Inferior parietal cortex (tissue), 1 donor: ENCODE data around the gene WWOX.

Experiments used
- DNase-seq: peaks from one replicate; pipeline ENCODE4 v3.0.0-alpha.2; 2016; ENCODE audit errors: extremely low spot score

WWOX gene

DNA sequence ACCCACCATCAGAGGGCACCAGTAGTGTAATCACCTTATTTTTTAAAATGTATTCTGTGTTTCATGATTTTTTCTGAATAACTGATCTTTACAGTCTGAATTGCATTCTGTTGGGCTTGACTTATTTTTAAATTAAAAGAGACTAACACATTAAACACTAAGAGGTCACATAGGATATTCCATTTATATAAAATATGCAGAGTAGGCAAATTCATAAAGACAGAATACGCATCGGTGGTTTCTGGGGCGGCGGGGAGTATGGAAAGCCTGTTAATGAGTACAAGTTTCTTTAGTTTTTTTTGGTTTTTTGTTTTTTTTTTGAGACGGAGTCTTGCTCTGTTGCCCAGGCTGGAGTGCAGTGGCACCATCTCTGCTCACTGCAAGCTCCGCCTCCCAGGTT lies 366.3 kb downstream of the WWOX start:
- no peak for DNase-seq

DNA sequence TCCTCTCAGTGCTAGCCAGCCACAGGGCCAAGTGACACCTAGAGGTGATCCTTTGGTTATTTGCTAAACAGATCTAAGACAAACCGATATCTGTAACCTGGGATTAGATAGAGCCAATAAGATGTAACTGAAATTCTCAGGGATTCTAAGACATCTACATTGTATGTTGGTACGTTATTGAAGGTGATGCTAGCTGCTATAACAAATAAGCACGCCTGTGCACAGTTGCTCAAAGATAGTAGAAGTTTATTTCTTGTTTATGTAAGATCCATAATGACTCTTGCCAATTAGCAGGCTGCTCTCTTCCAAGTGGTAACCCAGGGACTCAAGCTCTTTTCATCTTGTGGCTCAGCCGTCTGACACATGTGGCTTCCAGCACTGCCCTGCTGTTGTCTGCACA lies 370.3 kb downstream of the WWOX start:
- DNase-seq, result no peak

DNA sequence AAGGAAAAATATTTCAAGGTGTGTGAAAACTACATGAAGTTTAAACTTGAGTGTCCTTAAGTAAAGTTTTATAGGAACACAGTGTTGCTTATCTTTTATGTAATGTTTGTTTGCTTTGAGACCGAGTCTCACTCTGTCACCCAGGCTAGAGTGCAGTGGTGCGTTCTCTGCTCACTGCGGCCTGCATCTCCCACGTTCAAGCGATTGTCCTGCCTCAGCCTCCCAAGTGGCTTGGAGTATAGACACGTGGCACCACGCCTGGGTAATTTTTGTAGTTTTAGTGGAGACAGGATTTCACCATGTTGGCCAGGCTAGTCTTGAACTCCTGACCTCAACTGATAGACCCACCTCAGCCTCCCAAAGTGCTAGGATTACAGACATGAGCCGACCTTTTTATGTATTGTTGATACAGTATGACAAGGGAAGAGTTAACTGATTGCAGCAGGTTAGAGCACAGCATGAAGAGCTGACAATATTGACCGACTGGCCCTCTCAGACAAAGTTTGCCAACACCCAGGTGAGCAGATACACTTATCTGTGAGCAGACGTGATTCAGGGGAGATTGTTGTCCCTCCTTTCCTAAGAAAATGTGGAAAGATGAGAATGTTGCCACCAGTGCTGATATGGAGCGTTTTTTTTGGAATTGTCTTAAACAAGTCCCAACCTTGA lies 373.7 kb downstream of the WWOX start:
- DNase-seq, result no peak

DNA sequence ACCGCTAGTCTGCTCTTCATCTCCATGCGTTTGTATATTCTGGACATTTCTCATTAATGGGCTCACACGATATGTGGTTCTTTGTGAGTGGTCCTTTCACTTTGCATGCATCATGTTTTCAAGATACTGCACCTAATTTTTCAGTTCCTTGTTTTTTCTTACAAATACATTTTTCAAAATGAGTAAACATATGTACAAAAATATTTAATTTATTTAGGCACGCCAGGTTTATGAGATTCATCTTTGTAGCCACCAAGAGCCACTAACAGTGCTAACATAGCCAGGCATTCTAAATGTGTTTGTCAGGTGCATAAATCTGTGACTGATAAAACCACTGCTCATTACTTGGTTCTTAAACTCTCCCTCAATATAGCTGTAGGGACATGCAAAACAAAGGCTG lies 375.3 kb downstream of the WWOX start:
- DNase-seq, result no peak

DNA sequence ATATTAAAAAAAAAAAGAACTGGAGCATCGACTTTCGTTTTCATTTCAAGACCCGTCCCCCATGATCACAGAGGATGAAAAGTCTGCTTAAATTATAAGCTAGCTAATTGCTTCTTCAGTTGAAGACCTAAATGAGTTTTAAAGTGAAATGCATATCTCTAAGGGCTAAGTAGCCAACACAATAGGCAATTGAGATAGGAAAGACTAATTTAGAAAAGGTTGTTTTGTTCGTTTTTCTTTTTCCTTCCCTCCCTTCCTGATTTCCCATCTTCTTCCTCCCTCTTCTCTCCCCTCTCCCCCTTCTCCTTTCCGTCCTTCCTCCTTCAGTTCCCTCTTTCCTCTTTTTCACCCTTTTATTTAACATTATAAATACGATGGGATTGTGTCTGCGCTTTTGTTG lies 377.2 kb downstream of the WWOX start:
- DNase-seq, result no peak

DNA sequence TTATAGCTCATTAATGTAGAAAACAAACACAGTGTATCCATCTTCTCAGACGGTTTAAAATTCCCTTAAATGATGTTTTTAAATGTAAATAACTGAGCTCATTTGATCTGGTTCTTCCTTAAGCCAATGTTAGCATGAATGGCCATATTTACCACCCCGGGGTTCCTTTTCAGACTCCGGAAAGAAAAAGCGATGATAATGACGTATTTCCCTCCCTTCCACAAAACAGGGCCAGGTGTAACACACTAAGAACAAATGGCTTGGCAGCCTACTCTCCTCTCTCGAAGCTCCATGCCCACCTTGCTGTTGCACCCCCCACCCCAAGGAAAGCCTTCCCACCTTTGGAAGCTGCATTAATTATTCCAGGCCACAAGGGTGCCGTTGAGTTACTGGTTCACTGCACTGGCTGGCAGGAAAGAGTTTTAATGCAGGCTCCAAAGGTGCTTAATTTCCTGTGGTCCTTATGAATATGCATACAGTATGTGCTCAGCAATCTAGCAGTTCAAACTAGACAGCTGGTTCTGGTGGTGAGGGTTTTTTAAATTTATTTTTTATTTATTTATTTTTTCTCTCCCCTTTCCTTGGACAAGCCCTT lies 378.9 kb downstream of the WWOX start:
- DNase-seq, result no peak

DNA sequence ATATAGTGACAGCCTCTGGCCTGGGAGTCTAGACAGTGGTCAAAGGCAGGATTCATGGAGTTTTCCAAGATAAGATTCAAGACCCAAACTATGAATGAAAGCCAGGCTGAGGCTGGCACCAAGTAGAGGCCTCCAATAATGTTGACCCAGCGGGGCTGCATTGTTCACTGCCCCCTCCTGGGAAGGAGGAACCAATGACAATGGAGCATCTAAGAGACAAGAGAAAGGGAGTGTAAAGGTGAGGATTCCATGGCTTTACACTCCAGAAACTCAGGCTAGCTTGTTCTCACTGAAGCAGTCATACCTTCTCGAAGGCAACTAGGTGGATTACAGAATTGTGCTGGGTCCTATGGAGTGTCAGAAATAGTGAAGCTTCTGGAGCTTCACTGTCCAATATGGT lies 380.3 kb downstream of the WWOX start:
- no peak for DNase-seq

DNA sequence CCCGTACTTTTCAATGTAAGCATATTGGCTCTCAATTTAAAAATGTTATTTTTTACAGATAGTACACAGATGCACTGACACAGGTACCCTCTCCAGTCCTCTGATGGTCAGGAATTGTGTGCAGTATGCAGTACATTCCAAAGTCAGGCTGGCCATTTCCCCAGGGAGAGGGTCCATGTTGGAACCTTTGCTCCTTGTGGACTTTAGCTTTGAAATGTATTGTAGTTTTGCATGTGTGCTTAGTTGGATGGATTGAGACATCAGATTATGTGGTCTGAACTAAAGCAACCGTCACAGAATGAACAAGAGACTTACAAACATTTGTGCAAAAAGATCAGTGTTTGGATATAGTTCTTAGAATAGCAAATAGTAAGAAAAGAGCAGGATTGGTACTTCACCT lies 381.1 kb downstream of the WWOX start:
- no peak for DNase-seq

DNA sequence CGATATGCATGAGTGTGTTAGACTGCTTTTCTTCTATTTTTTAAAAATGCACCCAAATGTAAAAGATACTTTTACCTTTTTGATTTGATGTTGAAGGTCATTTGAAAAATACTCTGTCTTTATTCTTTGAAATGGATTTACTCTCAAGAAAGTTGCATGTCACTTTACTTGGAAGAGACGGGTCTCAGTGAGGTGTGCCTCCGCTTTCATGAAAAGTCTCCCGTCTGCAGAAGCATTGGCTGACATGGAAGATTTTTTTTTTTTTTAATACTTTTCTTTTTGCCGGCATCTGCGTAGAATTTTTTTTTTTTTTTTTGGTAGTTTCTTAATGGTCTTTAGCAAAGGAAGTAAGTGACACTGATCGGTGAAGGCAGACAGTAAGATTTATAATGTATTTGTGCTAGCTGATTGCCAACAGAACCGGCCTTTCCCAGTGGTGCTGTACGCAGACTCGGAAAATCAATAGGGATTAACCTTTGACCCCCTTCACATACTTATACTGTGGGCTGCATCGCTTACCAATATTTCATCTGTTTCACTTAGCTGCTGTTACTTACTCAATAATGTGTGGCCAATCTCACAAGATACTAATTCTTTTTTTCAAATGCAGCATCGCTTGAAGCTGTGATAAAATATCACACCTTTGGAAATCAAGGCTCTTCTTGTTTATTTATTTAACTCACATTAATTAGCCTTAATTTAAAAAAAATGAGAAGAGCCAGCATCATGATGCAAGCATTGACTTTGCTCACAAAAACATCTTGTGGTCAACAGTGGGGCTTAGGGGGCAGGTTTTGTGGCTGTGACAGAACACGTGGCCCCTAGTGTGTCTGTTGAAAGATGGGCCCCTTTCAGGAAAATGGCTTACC lies 383.9 kb downstream of the WWOX start:
- DNase-seq, result no peak

DNA sequence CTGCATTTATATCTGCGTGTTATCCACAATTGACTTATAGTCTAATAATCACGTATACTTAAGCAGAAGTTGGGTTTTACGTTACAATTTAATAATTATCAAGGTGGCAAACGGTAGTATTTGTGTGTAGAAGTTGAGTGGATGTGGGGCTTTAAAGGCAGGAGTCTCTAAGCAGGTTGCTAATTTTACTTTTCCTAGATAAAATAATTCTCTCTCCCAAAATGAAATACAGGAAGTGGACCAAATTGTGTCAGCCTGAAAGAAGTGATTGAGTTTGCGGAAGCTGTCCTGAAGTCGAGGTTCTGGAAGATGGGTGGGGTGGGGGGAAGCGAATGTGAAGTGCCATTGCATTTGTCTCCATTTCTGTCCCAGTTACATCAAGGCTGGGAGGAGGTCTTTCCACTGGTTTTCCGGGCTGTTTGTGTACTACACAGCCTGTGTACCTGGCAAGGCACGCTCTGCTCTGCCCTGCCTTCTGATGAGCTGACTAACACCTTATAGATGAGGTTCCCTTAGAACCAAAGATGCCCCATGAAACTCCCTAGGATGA lies 385.1 kb downstream of the WWOX start:
- no peak for DNase-seq

DNA sequence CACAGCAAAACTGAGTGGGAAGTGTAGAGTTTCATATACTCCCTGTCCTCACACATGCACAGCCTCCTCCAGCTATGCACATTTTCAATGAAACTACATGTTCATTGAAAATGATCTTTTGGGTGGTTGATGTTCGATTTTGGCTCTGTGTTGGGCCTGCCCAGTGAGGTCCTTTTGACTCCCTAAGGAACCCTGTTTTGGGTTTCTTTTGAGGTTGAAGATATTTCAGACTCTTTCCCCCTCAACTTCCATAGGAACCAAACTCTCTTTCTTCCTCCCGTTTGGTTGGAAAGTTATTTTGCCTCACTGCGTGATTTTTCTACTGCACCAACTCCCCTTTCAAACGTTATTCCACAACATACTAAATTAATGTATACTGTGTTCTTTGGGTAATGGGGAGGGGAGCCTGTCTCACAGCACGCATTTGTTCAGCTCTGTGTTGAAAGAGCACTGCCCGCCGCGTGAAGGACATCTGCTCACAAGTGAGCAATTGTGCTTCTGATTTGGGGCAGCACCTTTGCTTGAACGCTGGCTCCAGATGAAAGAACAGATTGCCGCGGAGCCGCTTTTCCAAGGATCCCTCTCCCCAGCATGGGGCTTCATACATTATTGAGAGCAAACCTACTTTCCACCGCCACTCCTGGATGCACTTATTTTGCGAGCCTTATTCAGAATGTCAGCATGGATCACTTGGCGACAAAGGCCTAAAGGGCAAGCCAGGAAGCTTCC lies 385.9 kb downstream of the WWOX start:
- DNase-seq, result no peak

DNA sequence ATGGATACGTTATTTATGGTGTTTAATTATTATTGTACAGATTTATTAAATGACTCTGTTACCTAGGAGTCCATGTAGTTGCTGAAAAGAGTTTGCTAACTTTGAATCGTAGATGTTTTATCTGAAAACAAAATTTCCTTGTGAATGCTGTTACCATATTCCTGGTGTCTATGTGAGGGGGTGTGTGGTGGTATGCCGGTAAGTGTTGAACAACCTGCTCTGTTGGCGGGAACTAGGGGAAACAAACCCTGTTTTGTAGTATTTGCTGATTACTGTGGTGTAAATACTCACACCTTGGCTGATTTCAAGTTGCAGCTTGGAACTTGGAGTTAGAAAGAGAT lies 386.4 kb downstream of the WWOX start:
- DNase-seq, result no peak

DNA sequence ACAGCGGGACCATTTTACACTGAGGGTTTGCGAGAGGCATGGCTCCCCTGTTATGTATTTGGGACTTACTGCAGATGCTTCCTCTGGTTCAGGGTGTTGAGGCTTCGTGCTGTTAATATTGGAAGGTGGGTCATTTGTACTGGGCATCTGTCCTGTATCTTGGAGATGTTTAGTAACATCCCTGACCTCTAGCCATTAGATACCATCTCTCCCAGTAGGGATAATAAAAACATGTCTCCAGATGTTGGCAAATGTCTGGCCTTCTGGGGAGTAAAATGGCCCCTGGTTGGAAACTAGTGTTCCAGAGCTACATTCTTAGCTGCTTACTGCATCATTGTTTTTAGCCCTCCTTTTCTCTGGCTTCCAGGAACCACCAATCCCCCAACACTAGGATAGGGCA lies 388.0 kb downstream of the WWOX start:
- DNase-seq, result no peak

DNA sequence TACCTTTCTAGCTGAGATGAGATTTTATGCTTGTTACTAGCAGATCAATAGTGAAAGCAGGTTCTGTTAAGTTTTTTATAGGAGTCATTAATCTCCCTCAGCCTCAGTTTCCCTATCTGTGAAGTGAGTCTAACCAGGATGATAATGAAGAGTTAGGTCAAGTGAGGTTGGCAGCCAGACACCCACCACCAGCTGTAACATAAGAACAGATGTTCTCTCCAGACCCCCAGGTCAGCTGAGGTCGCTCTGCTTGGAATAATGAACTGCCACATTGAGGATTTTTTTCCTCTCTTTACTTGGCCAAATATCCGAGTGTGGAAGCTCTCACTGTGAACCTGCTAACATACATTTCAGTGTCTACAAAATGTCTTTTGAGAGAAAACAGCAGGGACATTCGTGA lies 389.6 kb downstream of the WWOX start:
- no peak for DNase-seq

DNA sequence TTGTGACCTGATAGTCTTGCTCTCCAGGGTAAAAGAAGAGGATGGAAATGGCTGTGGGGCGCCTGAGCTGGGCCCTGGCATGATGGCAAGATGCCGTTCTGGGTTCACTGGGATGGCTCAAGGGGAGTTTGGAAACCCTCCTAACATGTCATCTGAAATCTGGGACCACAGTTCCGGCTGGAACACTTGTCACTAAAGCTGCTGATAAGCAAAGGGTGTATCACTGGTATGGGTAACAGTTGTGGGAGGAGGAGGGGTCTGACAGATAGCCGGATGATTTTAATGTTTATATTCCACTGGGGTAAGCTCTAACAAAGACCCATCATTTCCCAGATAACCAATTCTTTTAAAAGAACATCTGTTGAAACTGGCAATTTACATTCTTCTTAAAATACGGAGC lies 390.2 kb downstream of the WWOX start:
- no peak for DNase-seq

DNA sequence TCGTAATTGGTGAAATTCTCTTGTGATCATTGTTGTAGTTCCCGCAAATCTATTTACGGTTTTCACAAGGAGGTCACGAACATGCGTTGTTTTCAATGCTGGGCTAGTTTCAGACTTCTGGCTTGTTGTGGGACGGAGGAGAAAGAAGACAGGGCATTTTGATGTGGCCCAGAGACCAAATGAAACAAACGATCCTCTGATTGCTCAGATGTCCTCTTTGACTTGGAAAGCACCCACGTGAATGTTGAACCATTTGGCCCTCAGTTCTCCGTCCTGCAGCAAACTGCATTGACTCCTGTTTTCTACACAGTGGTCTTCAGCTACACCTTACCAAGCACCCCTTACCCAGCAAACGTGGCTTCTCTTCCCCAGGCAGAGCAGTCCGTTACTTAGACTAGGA lies 391.0 kb downstream of the WWOX start:
- DNase-seq, result peak; percentile 25

DNA sequence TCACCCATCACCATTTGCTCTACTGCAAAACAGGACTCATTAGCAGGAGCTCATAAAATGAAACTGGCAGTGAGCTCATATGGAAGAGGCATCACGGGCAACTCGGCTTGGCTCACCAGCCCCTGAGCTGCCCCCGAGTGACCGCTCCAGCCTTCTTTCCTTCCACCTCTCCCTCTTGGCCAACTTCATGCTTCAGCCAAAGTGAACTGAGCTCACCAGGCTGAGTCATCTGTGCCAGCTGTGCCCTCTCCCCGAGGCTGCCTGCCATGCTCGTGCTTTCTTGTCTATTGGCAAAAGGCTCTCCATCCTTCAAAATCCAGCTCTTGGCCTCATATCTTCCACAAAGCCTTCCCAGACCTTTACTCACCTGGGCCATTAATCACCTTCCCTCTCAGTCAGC lies 391.4 kb downstream of the WWOX start:
- peak; percentile 21 for DNase-seq

DNA sequence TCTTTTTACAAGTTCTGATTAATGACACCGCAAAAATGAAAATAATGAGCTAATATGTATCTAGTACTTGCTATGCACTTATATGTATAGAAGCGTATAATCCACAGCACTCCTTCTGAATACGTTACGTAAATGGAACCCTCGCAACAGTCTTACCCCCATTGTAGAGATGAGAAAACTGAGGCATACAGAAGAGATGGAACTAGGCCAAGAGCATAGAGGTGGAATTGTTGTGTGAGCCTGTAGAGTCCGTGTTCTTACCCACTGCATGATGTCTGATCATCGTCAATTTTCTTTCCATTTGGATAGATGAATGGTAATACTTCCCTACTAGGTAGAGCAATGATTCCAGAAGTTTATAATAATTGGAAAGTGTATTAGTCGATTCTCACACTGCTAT lies 394.1 kb downstream of the WWOX start:
- no peak for DNase-seq

DNA sequence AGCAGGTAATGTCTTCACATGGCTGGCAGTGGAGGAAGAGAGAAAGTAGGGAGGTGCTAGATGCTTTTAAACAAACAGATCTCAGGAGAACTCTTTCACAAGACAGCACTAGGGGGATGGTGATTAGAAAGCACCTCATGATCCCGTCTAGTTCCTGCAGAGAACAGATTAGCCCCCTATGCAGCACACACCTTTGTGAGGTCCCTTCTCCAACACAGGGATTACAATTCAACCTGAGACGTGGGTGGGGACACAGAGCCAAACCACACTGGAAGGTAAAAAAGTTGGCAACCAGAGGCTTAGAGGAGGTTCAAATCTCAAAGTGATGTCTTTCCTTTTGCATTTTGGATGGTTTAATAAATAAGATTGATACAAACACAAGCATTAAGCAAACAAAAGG lies 394.7 kb downstream of the WWOX start:
- no peak for DNase-seq

DNA sequence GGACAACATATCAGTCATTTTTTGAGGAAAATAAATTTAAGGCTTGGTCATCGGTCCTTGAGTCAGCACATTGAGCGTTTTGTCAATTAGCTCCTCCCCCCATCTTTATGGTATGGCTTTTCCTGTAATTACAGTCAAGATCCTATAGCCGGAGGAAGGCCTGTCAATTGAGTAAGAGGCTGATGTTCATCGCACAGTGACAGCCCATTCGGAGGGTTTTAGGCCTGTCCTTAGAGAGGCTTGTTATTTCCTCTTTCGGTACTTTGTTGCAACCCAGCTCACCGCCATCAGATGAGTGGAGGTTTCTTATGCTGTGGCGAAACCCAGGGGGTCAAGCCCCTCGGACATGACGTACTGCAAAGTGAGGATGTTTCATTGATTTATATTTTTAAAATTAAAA lies 395.2 kb downstream of the WWOX start:
- no peak for DNase-seq

DNA sequence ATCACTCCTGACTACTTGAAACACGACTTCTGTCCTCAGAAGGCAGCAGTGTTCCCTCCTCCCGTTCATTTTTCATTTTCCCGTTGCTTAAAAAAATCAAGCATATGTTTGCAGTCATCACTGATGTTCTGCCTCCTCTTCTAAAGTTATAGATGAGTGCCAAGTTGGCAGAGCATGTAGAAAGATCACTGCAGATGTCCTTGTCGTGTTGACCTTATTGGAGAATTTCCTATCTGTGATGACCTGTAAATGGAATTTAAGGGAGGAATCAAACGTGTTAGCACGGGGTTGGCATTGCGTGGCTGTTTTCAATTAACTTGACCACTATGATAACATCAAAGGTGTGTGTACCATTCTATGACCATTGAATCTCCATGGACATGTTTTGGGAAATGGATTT lies 396.7 kb downstream of the WWOX start:
- DNase-seq, result no peak

DNA sequence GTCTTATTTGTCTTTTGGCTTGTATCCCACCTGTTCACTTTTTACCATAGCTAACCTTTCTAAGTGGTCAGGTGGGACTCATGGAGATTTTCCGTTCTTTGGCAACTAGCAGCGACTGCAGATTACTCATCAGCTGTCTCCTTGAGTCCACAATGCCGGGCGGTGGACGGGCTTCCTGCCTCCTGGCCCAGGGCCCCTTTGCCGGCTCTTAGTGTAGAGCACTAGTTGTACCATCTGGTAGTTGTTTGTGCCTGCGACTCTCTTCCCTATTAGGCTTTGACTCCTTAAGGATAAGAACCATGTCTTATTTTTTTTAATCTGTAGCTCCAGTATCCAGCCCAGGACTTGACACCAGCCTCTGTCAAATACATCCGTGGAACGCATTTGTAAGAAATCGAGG lies 399.9 kb downstream of the WWOX start:
- DNase-seq, result no peak
